ENCODE results near the gene SNRK.

The SNRK gene

DNA sequence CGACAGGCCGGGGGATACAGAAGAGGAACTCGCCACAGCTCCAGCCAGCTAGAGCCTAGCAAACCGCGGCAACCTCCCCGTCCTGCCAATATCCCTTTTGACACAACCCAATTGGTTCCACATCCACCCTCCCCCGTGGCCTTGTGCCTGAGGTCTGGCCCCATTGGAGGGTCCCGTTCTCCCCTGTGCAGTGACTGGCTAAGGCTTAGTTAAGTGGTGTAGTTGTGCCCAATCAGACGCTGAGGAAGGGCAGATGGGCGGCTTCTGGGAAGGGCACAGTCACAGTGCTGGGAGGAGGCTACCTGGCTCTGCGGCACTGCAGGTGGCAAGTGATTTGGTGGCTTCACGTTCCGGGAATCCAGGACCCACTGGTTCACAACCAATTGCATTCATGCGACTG is 78.6 kb downstream of the SNRK start:
- Histone ChIP-seq H3K36me3 (ENCODE audit: control insufficient read depth, low read depth, low read length) (peaks cover 4% of the 10 kb centered on the region), H3K4me3 (ENCODE audit: low read length) (no peak overlapping the region), H3K4me1 (ENCODE audit: control insufficient read depth, low read depth, low read length) (peaks cover 5% of the 10 kb centered on the region), H3K9ac (ENCODE audit: low read length) (no peak overlapping the region), H3K27me3 (ENCODE audit: control insufficient read depth, insufficient read depth, low read length) (no peaks in the 10 kb centered on the region), H3K9me3 (ENCODE audit: control insufficient read depth, low read depth, low read length) (no peaks in the 10 kb centered on the region), H3K27ac (ENCODE audit: low read length) (no peak overlapping the region)

DNA sequence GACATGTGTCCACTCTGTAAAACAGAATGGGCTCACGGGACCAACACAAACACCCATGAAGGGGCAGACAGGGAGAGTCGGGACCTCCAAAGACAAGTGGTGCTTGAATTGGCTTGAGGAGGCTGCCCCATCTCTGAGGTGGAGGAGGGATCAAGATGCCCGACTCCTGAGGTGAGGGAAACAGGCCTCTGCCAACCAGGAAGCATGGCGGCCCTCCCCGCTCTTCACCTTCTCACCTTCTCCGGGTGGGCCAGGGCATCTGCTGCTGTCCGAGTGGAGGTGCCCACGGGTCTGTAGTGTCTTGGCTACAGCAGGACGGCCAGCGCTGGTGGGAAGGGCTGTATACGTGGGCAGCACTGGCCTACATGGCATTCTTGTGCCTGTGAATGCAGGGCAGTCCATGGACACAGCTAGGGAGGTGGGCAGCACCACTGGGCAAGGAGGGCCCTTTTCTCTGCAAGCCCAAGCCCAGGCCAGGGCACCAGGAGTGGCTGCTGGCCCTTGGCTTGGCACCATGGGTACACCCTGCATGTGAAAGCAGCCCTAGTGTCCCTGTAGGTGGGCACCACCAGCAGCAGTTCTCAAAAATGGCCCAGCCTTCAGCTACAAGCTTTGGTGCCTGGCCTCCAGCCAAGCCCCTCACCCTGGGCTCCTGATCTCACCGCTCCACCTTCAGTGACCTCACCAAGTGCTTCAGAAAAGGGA is 79.4 kb downstream of the SNRK start:
- no peak overlapping the region for H3K4me3 ChIP-seq (ENCODE audit: low read length)
- no peaks in the 10 kb centered on the region for H3K27me3 ChIP-seq (ENCODE audit: control insufficient read depth, insufficient read depth, low read length)
- peaks cover under 1% of the 10 kb centered on the region for H3K4me1 ChIP-seq (ENCODE audit: control insufficient read depth, low read depth, low read length)
- peaks cover 4% of the 10 kb centered on the region for H3K36me3 ChIP-seq (ENCODE audit: control insufficient read depth, low read depth, low read length)
- no peaks in the 10 kb centered on the region for H3K9me3 ChIP-seq (ENCODE audit: control insufficient read depth, low read depth, low read length)
- H3K9ac ChIP-seq (ENCODE audit: low read length) = no peak overlapping the region
- H3K27ac ChIP-seq (ENCODE audit: low read length) = no peak overlapping the region

DNA sequence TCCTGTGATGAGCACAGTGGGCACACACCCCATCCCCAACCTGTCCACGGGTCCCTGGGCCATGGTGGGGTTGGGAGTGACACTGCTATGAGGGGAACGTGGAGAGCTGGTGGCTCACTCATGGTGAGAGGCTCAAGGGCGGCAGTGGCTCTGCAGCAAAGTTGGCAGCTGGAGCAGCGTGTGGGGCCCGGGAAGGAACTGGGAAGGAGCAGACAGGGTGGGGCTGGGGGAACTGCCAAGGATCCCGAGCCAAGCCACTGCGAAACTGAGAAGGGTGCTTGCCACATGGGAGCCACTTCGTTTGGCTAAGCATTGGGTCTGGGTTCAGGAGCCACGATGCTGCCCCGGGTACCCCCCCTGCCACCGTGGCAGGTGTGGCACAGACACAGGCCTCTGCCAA is 80.1 kb downstream of the SNRK start:
- Histone ChIP-seq H3K27me3 (ENCODE audit: control insufficient read depth, insufficient read depth, low read length) (no peaks in the 10 kb centered on the region), H3K9me3 (ENCODE audit: control insufficient read depth, low read depth, low read length) (no peaks in the 10 kb centered on the region), H3K36me3 (ENCODE audit: control insufficient read depth, low read depth, low read length) (peaks cover 4% of the 10 kb centered on the region), H3K4me1 (ENCODE audit: control insufficient read depth, low read depth, low read length) (no peaks in the 10 kb centered on the region), H3K4me3 (ENCODE audit: low read length) (no peak overlapping the region), H3K27ac (ENCODE audit: low read length) (no peak overlapping the region), H3K9ac (ENCODE audit: low read length) (no peak overlapping the region)

DNA sequence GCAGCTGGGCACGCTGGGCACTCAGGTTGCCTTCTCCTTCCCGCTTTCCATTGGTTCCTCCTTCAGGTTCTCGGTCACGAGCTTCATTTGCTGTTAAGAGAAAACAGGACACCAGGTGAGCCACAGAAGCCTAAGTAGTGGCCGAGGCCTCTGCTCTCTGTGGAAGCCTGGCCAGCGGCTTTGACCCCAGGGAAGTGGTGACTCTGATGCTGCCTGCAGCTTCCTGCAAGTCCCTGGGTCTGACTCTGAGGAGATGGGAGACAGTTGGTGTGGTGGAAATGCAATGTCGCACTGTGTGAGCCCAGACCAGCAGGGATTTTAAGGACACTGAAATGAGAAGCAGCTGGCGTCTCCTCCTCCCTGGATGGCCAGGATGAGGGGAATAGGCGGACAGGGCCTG is 80.5 kb downstream of the SNRK start:
- Histone ChIP-seq H3K9me3 (ENCODE audit: control insufficient read depth, low read depth, low read length) (no peaks in the 10 kb centered on the region), H3K4me3 (ENCODE audit: low read length) (no peak overlapping the region), H3K9ac (ENCODE audit: low read length) (no peak overlapping the region), H3K4me1 (ENCODE audit: control insufficient read depth, low read depth, low read length) (no peaks in the 10 kb centered on the region), H3K27ac (ENCODE audit: low read length) (no peak overlapping the region), H3K36me3 (ENCODE audit: control insufficient read depth, low read depth, low read length) (peaks cover 4% of the 10 kb centered on the region), H3K27me3 (ENCODE audit: control insufficient read depth, insufficient read depth, low read length) (no peaks in the 10 kb centered on the region)

DNA sequence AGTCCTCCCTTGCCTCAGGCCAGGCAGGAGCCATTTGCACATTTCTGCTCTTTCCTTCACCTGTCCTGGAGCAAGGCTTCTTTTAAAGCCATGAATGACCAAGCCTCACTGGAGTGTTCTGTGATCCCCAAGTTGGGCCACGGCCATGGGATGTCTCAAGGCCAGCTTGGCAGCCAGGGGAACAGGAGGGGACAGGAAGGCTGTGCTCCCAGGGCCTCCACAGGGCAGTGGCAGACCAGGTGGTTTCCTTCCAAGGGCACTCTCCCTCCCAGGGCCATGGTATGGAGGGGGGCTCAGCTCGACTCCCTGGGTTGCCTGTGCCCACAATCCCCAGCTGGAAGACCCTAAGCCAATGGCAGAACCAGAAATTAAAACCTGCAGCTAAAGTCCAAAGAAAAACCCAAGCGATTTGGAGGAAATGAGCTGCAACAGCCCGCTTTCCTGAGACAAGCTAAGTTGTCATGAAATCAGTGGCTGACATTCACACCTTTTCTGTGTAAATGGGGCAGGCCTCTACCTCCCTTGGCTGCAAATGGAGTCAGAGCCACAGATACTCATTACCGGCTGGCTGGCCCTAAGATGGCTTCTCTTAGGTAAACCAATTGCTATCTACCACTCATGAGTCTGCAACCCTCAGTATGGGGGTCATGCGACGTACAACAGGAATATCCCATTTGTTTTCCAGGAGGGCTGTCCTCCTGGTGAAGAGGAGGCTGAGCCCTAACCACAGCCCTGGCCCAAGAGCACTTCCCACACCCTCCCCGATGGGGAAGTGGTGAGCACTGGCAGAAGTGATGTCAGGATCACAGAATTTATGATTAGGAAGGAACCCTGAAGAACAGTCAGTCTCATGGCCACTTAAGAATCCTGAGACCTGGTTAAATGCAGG is 83.3 kb downstream of the SNRK start:
- Histone ChIP-seq H3K9me3 (ENCODE audit: control insufficient read depth, low read depth, low read length) (no peaks in the 10 kb centered on the region), H3K27me3 (ENCODE audit: control insufficient read depth, insufficient read depth, low read length) (no peaks in the 10 kb centered on the region), H3K27ac (ENCODE audit: low read length) (no peak overlapping the region), H3K4me1 (ENCODE audit: control insufficient read depth, low read depth, low read length) (peaks cover 13% of the 10 kb centered on the region), H3K36me3 (ENCODE audit: control insufficient read depth, low read depth, low read length) (peaks cover 4% of the 10 kb centered on the region), H3K9ac (ENCODE audit: low read length) (no peak overlapping the region), H3K4me3 (ENCODE audit: low read length) (no peak overlapping the region)

DNA sequence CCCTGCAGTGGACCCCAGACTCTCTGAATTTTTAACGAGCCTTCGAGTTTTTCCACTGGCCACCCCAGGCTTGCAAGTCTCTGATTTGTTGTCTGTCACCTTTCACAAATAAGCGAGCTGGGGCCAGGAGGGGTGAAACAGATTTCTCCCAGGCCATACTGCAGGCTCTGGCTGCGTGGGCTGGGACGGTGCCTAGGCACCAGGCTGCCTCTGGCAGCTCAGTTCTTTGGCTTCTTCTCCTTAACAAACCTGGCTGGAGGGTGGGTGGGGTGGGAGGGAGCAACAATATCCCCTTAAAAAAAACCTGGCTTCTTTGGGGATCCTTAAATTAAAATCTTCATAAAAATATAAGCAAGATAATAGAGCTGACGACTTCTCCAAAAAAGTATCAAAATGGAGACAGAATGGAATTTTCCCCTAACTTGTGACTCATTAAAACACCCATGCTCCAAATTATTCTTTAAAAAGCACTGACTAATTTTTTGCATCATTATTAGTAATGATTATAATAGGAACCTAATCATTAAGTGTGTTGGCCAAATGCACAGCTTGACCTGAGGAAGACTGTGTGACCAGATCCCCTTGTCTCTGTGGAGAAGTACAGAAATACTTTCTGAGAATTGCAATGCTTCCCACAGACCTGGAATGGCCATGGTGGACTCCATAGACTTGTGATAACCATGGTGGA is 84.1 kb downstream of the SNRK start:
- Histone ChIP-seq H3K9me3 (ENCODE audit: control insufficient read depth, low read depth, low read length) (no peaks in the 10 kb centered on the region), H3K36me3 (ENCODE audit: control insufficient read depth, low read depth, low read length) (peaks cover 4% of the 10 kb centered on the region), H3K27ac (ENCODE audit: low read length) (no peak overlapping the region), H3K9ac (ENCODE audit: low read length) (no peak overlapping the region), H3K4me1 (ENCODE audit: control insufficient read depth, low read depth, low read length) (peaks cover 13% of the 10 kb centered on the region), H3K27me3 (ENCODE audit: control insufficient read depth, insufficient read depth, low read length) (no peaks in the 10 kb centered on the region), H3K4me3 (ENCODE audit: low read length) (no peak overlapping the region)

DNA sequence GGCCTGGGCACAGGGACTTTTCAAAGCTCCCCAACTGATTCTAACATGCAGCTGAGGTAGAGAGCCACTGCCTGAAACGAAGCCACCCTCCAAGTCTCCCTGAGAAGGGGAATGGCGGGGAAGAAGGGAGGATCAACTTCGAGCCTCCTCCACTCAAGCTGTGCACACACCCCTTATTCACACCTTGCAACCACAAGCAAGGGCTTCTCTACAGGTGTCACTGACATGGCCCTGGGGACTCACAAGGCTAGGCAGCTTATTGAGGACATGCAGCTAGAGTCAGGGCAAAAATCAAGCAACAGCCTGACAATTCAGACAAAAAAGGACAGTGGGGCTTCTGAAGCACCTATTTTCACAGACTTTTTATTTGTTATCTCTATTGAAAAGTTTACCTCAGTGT is 85.2 kb downstream of the SNRK start:
- Histone ChIP-seq H3K9me3 (ENCODE audit: control insufficient read depth, low read depth, low read length) (no peaks in the 10 kb centered on the region), H3K27ac (ENCODE audit: low read length) (no peak overlapping the region), H3K27me3 (ENCODE audit: control insufficient read depth, insufficient read depth, low read length) (no peaks in the 10 kb centered on the region), H3K36me3 (ENCODE audit: control insufficient read depth, low read depth, low read length) (no peaks in the 10 kb centered on the region), H3K4me1 (ENCODE audit: control insufficient read depth, low read depth, low read length) (peaks cover 13% of the 10 kb centered on the region), H3K4me3 (ENCODE audit: low read length) (no peak overlapping the region), H3K9ac (ENCODE audit: low read length) (no peak overlapping the region)

DNA sequence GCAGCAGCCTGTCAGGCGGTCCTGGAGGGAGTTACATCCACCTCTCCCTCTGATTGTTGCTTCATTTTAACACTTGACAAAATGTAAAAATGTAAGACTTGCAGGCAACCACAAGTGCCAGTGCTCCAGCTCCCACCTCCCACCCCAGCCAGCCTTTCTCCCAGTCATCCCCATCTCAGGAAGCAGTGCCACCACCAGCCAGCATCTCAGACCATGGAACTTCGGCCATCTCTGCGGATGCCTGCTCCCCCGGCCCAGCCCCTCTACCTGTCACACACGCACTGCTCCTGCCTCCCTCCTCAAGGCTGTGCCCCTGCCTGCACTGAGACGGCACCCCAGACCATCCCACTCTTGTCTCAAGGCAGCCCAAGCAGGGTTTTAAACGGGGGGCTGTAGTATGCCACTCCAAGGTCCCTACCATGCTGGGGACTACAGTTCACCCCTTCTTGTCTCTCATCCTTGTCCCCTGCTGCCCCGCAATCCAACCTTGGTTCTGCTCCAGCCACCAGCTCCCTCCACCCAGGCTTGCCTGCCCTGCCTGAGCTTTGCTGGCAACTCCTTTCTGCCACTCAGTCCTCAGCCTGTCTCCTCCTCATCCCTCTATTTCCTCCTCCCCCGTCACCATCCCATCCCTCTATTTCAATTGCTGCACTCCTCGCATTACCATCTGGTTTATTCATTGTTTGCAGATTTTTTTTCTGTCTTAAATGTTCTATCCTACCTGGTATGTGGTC is 85.8 kb downstream of the SNRK start:
- H3K4me3 ChIP-seq (ENCODE audit: low read length) = no peak overlapping the region
- no peaks in the 10 kb centered on the region for H3K36me3 ChIP-seq (ENCODE audit: control insufficient read depth, low read depth, low read length)
- no peaks in the 10 kb centered on the region for H3K27me3 ChIP-seq (ENCODE audit: control insufficient read depth, insufficient read depth, low read length)
- H3K9me3 ChIP-seq (ENCODE audit: control insufficient read depth, low read depth, low read length) = no peaks in the 10 kb centered on the region
- H3K9ac ChIP-seq (ENCODE audit: low read length) = no peak overlapping the region
- H3K27ac ChIP-seq (ENCODE audit: low read length) = no peak overlapping the region
- peaks cover 13% of the 10 kb centered on the region for H3K4me1 ChIP-seq (ENCODE audit: control insufficient read depth, low read depth, low read length)

DNA sequence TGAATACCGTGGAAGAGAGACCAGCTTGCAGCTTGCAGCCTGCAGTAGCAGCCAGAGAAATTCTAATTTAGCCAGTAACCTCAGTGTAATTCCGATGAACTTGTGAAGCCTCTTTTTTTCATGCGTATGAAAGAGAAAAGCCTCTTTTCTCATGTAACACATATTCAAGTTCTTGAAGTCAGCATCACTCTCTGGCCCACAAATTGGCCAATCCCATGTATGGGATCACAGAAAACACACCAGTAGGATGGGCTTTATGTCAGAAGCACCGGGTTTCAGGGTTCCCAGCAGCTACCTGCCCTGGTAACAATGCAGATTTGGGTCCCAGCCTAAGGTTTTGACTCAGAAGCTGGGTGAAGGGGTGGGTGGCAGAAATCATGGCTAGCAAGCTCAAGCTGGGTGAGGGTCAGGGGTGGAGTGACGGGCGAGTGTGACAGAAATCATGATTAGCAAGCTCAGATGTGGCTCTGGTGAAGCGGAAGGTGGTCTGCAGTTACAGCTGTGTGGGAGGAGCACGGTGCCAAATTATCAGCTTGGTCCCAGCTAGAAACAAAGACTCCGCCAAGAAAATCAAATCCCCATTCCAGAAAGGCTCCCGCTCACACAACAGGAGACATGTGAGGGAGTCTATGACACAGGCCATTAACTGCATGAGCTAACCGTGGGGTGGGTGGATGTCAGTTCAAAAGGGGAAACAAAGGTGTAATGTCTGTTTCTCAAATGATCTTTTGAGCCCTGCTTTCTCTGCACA is 86.6 kb downstream of the SNRK start:
- H3K36me3 ChIP-seq (ENCODE audit: control insufficient read depth, low read depth, low read length) = no peaks in the 10 kb centered on the region
- peaks cover 13% of the 10 kb centered on the region for H3K4me1 ChIP-seq (ENCODE audit: control insufficient read depth, low read depth, low read length)
- H3K9ac ChIP-seq (ENCODE audit: low read length) = no peak overlapping the region
- H3K4me3 ChIP-seq (ENCODE audit: low read length) = no peak overlapping the region
- no peaks in the 10 kb centered on the region for H3K27me3 ChIP-seq (ENCODE audit: control insufficient read depth, insufficient read depth, low read length)
- no peak overlapping the region for H3K27ac ChIP-seq (ENCODE audit: low read length)
- H3K9me3 ChIP-seq (ENCODE audit: control insufficient read depth, low read depth, low read length) = no peaks in the 10 kb centered on the region

DNA sequence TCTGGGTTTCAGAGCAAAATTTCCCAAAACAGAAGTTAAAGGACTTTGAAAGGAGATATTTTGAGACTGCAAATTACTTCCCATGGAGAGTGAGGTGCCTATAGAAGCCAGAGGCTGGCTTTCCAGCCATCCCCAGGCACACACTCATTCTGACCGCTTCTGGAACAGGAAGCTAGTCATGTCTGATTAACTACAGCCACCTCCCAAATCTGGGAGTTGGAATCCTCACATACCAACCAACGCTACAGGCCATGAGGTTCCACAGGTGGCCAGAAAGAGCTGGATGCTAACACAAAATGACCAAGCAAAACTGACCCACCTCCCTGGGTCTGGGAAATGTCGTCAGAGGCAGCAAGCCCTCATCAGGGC is 87.2 kb downstream of the SNRK start:
- H3K27me3 ChIP-seq (ENCODE audit: control insufficient read depth, insufficient read depth, low read length) = no peaks in the 10 kb centered on the region
- peaks cover 13% of the 10 kb centered on the region for H3K4me1 ChIP-seq (ENCODE audit: control insufficient read depth, low read depth, low read length)
- no peaks in the 10 kb centered on the region for H3K9me3 ChIP-seq (ENCODE audit: control insufficient read depth, low read depth, low read length)
- no peak overlapping the region for H3K27ac ChIP-seq (ENCODE audit: low read length)
- H3K36me3 ChIP-seq (ENCODE audit: control insufficient read depth, low read depth, low read length) = no peaks in the 10 kb centered on the region
- H3K4me3 ChIP-seq (ENCODE audit: low read length) = no peak overlapping the region
- no peak overlapping the region for H3K9ac ChIP-seq (ENCODE audit: low read length)

Measured in iPS-18a (cell line).